ENCODE measurements around the gene MPPED2. TPM values are rescaled to one million over a fixed set of nuclear protein-coding genes. Genes with fewer than 3 reads are reported as not detected.

Gene MPPED2
- total RNA-seq, 1 donor from 2014 or later: 25.9 TPM

GRCh38 chr11:30595934-30596333, 9.8 kb upstream of the MPPED2 start:
- DNase-seq (ENCODE audit: low spot score, unreplicated experiment): no peak
- H3K9me3 Mint-ChIP-seq (ENCODE audit: low read depth): peaks cover 4% of the 10 kb centered on the region
- no peak for TF ChIP-seq CTCF (IDR thresholded peaks at IDR 0.05; ENCODE audit: unreplicated experiment)

GRCh38 chr11:30594646-30595411, 8.7 kb upstream of the MPPED2 start:
- TF ChIP-seq CTCF (IDR thresholded peaks at IDR 0.05; ENCODE audit: unreplicated experiment): no peak
- peaks cover 15% of the 10 kb centered on the region for H3K27me3 Mint-ChIP-seq
- peaks cover 19% of the 10 kb centered on the region for H3K4me1 Mint-ChIP-seq (ENCODE audit: low read depth)
- no peaks in the 10 kb centered on the region for H3K9me3 Mint-ChIP-seq (ENCODE audit: low read depth)
- H3K4me3 Mint-ChIP-seq (ENCODE audit: low read depth): no peak overlapping the region
- H3K36me3 Mint-ChIP-seq (ENCODE audit: insufficient read depth): no peaks in the 10 kb centered on the region
- H3K27ac Mint-ChIP-seq: no peak overlapping the region
- no peak for DNase-seq (ENCODE audit: low spot score, unreplicated experiment)

More at GRCh38 chr11:30595934-30596333, 9.8 kb upstream of the MPPED2 start:
- H3K27ac Mint-ChIP-seq: no peak overlapping the region
- no peaks in the 10 kb centered on the region for H3K36me3 Mint-ChIP-seq (ENCODE audit: insufficient read depth)
- H3K4me3 Mint-ChIP-seq (ENCODE audit: low read depth): no peak overlapping the region
- H3K4me1 Mint-ChIP-seq (ENCODE audit: low read depth): peaks cover 19% of the 10 kb centered on the region
- peaks cover 15% of the 10 kb centered on the region for H3K27me3 Mint-ChIP-seq

- Mint-ChIP-seq H3K27me3 (peaks cover 43% of the 10 kb centered on the region), H3K27ac (peak overlapping the region; percentile 76), H3K9me3 (ENCODE audit: low read depth) (no peaks in the 10 kb centered on the region), H3K36me3 (ENCODE audit: insufficient read depth) (no peaks in the 10 kb centered on the region), H3K4me1 (ENCODE audit: low read depth) (peaks cover 20% of the 10 kb centered on the region), H3K4me3 (ENCODE audit: low read depth) (peak overlapping the region; percentile 80)
- no peak for DNase-seq (ENCODE audit: low spot score, unreplicated experiment)
- no peak for TF ChIP-seq CTCF (IDR thresholded peaks at IDR 0.05; ENCODE audit: unreplicated experiment)
These were observed 1.2 kb upstream of the MPPED2 start for GRCh38 chr11:30587269-30587812.

GRCh38 chr11:30585892-30586250, 282 bp downstream of the MPPED2 start:
- peak overlapping the region; percentile 85 for H3K27ac Mint-ChIP-seq

More at GRCh38 chr11:30585892-30586250, 282 bp downstream of the MPPED2 start:
- no peak for TF ChIP-seq CTCF (IDR thresholded peaks at IDR 0.05; ENCODE audit: unreplicated experiment)
- Mint-ChIP-seq H3K27me3 (peaks cover 45% of the 10 kb centered on the region), H3K36me3 (ENCODE audit: insufficient read depth) (no peaks in the 10 kb centered on the region), H3K9me3 (ENCODE audit: low read depth) (no peaks in the 10 kb centered on the region), H3K4me3 (ENCODE audit: low read depth) (peak overlapping the region; percentile 80), H3K4me1 (ENCODE audit: low read depth) (peaks cover 20% of the 10 kb centered on the region)
- DNase-seq (ENCODE audit: low spot score, unreplicated experiment): no peak
